Upper lobe of right lung (tissue), 1 donor: ENCODE data around the gene HSFX3. TPM values are rescaled to one million over a fixed set of nuclear protein-coding genes. Genes with fewer than 3 reads are reported as not detected.
A peak's percentile ranks its signal among the peaks of the same experiment; 100 is the strongest.
"Not testable (repeated sequence)": the region's sequence is repeated elsewhere in the genome, so short reads cannot be mapped to it uniquely, and the experiment has no call there.

Experiments used
- ATAC-seq: fragments of 200-7000 bp; cut with Tn5 transposase; one replicate; pipeline ENCODE4 v1.9.1; 2020; ENCODE audit warnings: mild to moderate bottlenecking, moderate library complexity
- DNase-seq: peaks from one replicate; pipeline ENCODE4 v3.0.0-alpha.2; 2020
- H3K27ac ChIP-seq: fragments of 200-600 bp; one replicate; pipeline ENCODE4 v1.8.0; 2022
- H3K27me3 ChIP-seq: fragments of 200-600 bp; one replicate; pipeline ENCODE4 v1.8.0; 2022; ENCODE audit warnings: mild to moderate bottlenecking
- H3K36me3 ChIP-seq: fragments of 200-600 bp; one replicate; pipeline ENCODE4 v1.8.0; 2022
- H3K4me1 ChIP-seq: fragments of 200-600 bp; one replicate; pipeline ENCODE4 v1.8.0; 2022
- H3K4me3 ChIP-seq: fragments of 200-600 bp; one replicate; pipeline ENCODE4 v1.8.0; 2022; ENCODE audit warnings: mild to moderate bottlenecking
- H3K9me3 ChIP-seq: fragments of 200-600 bp; one replicate; pipeline ENCODE4 v1.8.0; 2022
- intact Hi-C: fragments of 100-400 bp; cut with DNase I; formaldehyde crosslinking; loops from one replicate; pipeline ENCODE4 v1.11.0; 2022
- total RNA-seq: library from RNA; stranded (reverse); fragmentation: NEBNext Ultra II Directional; extraction: Animal tissue kit (Norgen Biotek cat#: 25700); gene quantifications from one replicate; pipeline ENCODE4 v1.2.1, GENCODE V29; 2021
- TF ChIP-seq, protein P1 (sequence below): fragments of 200-600 bp; IDR thresholded peaks from one replicate; pipeline ENCODE4 v1.8.0; 2022; ENCODE audit warnings: antibody characterized with exemption
- donor health status: DM: no; HTN: yes; CAD: no; lungs with severe emphysema.

Gene HSFX3
- total RNA-seq, 1 donor from 2014 or later, result not detected

GRCh38 chrX:149527705-149528104 lies 22.0 kb downstream of the HSFX3 start:
- no peaks in the 10 kb centered on the region for H3K9me3 ChIP-seq
- H3K27me3 ChIP-seq, result no peaks in the 10 kb centered on the region
- no peaks in the 10 kb centered on the region for H3K4me1 ChIP-seq
- H3K4me3 ChIP-seq, result no peak overlapping the region
- TF ChIP-seq, protein P1, sequence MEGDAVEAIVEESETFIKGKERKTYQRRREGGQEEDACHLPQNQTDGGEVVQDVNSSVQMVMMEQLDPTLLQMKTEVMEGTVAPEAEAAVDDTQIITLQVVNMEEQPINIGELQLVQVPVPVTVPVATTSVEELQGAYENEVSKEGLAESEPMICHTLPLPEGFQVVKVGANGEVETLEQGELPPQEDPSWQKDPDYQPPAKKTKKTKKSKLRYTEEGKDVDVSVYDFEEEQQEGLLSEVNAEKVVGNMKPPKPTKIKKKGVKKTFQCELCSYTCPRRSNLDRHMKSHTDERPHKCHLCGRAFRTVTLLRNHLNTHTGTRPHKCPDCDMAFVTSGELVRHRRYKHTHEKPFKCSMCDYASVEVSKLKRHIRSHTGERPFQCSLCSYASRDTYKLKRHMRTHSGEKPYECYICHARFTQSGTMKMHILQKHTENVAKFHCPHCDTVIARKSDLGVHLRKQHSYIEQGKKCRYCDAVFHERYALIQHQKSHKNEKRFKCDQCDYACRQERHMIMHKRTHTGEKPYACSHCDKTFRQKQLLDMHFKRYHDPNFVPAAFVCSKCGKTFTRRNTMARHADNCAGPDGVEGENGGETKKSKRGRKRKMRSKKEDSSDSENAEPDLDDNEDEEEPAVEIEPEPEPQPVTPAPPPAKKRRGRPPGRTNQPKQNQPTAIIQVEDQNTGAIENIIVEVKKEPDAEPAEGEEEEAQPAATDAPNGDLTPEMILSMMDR, result peak; percentile 46
- H3K36me3 ChIP-seq, result no peaks in the 10 kb centered on the region
- H3K27ac ChIP-seq, result no peak overlapping the region
- intact Hi-C loops, result no loop called here
- no peak for DNase-seq
- peak; percentile 40 for ATAC-seq

GRCh38 chrX:149526318-149527033 lies 23.2 kb downstream of the HSFX3 start:
- H3K36me3 ChIP-seq, H3K4me3 ChIP-seq, intact Hi-C loops, ATAC-seq, H3K4me1 ChIP-seq, DNase-seq, H3K27me3 ChIP-seq, H3K9me3 ChIP-seq: not testable (repeated sequence)
- H3K27ac ChIP-seq, result peak overlapping the region; percentile 55

DNA sequence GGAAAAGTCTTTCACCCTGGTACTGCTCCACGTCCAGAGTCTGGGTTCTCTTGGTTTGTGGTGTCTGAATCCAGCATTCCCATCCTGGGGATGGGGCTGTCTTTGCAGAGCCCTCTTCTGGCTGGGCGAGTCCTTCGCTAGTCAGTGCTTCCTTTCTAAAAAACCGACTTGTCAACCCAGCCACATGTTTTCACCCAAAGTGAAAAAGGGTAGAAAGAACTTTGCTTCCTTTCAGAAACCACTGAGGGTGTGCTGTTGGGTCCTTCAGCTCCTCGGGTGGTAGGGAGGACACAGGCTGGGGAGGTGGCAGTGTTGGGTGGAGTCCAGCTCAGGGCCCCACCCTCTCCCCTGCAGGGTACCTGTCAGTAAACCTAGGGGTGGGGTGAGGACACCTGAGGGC lies 23.8 kb downstream of the HSFX3 start:
- H3K4me3 ChIP-seq, H3K4me1 ChIP-seq, DNase-seq, H3K36me3 ChIP-seq, intact Hi-C loops, H3K27me3 ChIP-seq, H3K9me3 ChIP-seq: not testable (repeated sequence)
- H3K27ac ChIP-seq, result peak overlapping the region; percentile 55
- peak; percentile 25 for ATAC-seq

DNA sequence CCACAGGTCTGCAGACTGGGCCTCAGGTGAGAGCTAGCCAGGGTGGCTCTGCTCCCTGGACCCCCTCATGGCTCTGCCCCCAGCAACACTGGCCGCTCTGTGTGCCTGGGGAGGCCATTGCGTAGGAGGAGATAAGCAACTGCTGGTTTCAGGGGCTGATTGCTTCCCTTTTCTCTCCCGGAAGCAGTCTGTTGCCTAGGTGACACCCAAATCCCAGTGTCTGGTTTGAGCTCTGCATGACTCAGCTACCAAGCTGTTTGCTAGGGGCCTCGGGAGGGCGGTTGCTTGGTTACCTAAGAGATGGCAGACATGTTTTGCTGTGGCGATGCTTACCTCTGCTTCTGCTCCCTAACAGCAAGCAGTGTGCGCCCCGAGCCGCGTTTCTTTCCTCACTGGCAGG lies 24.3 kb downstream of the HSFX3 start:
- H3K27ac ChIP-seq, H3K27me3 ChIP-seq, H3K4me3 ChIP-seq, H3K36me3 ChIP-seq, H3K4me1 ChIP-seq, intact Hi-C loops, H3K9me3 ChIP-seq: not testable (repeated sequence)
- DNase-seq (peak; percentile 65), ATAC-seq (peak; percentile 92)

DNA sequence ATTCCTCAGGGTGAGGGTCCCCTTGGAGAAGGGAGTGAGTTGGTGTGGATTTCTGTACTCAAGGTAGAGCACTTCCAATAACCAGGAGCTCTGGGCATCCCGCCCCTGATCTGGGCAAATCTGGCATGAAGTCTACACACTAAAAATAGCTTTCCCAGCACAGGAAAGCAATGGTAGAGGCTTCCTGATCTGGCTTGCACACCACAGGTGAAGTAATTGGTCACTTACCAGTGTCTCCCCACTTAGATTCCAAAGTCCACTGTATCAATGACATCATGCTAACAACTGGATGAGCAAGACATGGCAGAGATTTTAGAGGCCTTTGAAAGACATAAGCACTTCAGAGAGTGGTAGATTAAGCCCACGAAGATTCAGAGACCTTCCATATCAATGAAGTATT lies 26.8 kb downstream of the HSFX3 start:
- Histone ChIP-seq H3K27ac (no peak overlapping the region), H3K36me3 (no peaks in the 10 kb centered on the region), H3K27me3 (no peaks in the 10 kb centered on the region), H3K4me3 (no peak overlapping the region), H3K9me3 (no peaks in the 10 kb centered on the region), H3K4me1 (no peaks in the 10 kb centered on the region)
- no peak for ATAC-seq
- TF ChIP-seq, protein P1, result no peak
- no peak for DNase-seq
- intact Hi-C loops, result no loop called here

DNA sequence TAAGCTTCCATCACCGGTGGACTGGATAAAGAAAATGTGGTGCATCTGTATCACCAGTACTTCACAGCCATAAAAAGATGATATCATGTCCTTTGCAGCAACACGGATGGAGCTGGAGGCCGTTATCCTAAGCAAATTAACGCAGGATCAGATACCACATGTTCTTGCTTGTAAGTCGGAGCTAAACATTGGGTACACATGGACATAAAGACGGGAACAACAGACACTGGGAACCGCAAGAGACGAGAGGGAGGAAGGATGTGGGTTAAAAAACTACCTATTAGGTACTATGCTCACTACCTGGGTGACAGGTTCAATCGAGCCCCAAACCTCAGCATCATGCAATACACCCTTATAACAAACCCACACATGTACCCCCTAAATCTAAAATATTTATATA lies 28.3 kb downstream of the HSFX3 start:
- H3K9me3 ChIP-seq, result no peaks in the 10 kb centered on the region
- intact Hi-C loops, result no loop called here
- DNase-seq (no peak), ATAC-seq (no peak)
- H3K27ac ChIP-seq, result no peak overlapping the region
- TF ChIP-seq, protein P1, result no peak
- no peaks in the 10 kb centered on the region for H3K4me1 ChIP-seq
- H3K36me3 ChIP-seq, result no peaks in the 10 kb centered on the region
- no peak overlapping the region for H3K4me3 ChIP-seq
- H3K27me3 ChIP-seq, result no peaks in the 10 kb centered on the region

DNA sequence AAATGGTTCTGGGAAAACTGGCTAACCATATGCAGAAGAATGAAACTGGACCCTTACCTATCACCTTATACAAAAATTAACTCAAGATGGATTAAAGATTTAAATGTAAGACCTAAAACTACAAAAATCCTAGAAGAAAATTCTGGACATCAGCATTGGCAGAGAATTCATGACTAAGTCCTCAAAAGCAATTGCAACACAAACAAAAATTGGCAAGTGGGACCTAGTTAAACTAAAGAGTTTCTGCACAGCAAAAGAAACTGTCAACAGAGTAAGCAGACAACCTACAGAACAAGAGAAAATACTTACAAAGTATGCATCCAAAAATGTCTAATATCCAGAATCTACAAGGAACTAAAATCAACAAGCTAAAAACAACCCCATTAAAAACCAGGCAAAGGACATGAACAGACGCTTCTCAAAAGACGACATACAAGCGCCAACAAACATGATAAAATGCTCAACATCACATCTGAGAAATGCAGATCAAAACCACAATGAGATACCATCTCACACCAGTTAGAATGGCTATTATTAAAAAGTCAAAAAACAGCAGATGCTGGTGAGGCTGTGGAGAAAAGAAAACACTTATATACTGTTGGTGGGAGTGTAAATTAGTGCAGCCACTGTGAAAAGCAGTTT lies 29.0 kb downstream of the HSFX3 start:
- H3K4me3 ChIP-seq, H3K9me3 ChIP-seq, H3K36me3 ChIP-seq, intact Hi-C loops, H3K4me1 ChIP-seq, H3K27me3 ChIP-seq, DNase-seq, H3K27ac ChIP-seq, ATAC-seq: not testable (repeated sequence)
